ENCODE data around the gene CACNA2D3. TPM values are rescaled to one million over a fixed set of nuclear protein-coding genes. Genes with fewer than 3 reads are reported as not detected.

CACNA2D3 gene
- not detected for polyA plus RNA-seq (2012; ENCODE audit: insufficient read length, low read depth)

DNA sequence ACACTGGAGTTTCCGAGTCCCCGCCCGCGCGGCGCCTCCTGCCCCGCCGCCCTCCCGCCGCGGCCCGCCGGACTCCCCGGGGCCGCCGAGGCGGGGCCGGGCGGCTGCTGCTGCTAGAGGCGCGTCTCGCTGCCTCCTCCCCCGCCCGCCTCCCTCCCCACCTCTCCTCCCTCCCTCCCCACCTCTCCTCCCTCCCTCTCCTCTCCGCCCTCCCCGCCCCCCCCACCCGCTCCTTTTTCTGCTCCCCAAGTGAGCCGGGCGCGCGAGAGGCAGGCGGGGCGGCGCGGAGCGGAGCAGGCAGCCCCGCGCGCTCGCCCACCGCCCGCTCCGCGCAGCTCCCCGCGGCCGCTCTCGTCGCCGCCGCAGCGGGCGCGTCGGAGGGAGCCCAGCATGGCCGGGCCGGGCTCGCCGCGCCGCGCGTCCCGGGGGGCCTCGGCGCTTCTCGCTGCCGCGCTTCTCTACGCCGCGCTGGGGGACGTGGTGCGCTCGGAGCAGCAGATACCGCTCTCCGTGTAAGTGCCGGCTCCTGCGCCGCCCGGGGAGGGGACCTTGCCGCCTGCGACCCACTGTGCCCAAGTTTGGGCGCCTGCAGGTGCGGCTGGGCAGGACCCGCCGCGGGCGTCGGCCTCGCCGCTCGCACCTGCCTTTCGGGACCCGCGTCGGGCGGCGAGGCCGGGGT, at the start of gene CACNA2D3:
CACNA2D3 (plus strand) TSS at position 229 of the 679 bp plus-strand sequence.
- TF ChIP-seq, protein P1, sequence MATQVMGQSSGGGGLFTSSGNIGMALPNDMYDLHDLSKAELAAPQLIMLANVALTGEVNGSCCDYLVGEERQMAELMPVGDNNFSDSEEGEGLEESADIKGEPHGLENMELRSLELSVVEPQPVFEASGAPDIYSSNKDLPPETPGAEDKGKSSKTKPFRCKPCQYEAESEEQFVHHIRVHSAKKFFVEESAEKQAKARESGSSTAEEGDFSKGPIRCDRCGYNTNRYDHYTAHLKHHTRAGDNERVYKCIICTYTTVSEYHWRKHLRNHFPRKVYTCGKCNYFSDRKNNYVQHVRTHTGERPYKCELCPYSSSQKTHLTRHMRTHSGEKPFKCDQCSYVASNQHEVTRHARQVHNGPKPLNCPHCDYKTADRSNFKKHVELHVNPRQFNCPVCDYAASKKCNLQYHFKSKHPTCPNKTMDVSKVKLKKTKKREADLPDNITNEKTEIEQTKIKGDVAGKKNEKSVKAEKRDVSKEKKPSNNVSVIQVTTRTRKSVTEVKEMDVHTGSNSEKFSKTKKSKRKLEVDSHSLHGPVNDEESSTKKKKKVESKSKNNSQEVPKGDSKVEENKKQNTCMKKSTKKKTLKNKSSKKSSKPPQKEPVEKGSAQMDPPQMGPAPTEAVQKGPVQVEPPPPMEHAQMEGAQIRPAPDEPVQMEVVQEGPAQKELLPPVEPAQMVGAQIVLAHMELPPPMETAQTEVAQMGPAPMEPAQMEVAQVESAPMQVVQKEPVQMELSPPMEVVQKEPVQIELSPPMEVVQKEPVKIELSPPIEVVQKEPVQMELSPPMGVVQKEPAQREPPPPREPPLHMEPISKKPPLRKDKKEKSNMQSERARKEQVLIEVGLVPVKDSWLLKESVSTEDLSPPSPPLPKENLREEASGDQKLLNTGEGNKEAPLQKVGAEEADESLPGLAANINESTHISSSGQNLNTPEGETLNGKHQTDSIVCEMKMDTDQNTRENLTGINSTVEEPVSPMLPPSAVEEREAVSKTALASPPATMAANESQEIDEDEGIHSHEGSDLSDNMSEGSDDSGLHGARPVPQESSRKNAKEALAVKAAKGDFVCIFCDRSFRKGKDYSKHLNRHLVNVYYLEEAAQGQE (IDR thresholded peaks at IDR 0.05; ENCODE audit: insufficient read depth in 1 of 2, low read depth in 2 of 2, low read length in 2 of 2): no peak
- no peak for TF ChIP-seq SIN3A (IDR thresholded peaks at IDR 0.05; ENCODE audit: borderline replicate concordance, insufficient read depth, low read length)
- no peak for TF ChIP-seq FOXP2 (optimal IDR thresholded peaks at IDR 0.05; ENCODE audit: borderline replicate concordance, extremely low read depth, extremely low read length, insufficient read depth)
- TF ChIP-seq TAF1 (IDR thresholded peaks at IDR 0.05; ENCODE audit: borderline replicate concordance, insufficient read depth, low read length): no peak
- TF ChIP-seq POLR2AphosphoS5 (IDR thresholded peaks at IDR 0.05; ENCODE audit: low read depth, low read length): no peak

DNA sequence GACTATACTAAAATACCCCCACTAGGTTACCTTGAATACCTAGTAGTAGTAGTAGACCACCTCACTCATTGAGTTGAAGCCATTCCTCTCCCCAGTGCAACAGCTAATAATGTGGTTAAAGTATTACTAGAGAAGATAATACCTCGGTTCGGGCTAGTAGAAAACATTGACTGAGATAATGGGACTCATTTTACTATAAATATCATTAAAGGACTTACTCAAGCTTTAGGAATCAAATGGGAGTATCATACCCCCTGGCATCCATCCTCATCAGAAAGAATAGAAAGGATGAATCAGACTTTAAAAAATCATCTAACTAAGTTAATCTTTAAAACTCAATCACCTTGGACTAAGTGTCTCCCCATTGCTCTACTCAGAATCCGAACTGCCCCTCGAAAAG, 49.0 kb upstream of the CACNA2D3 start:
- TF ChIP-seq, protein P1 (IDR thresholded peaks at IDR 0.05; ENCODE audit: insufficient read depth in 1 of 2, low read depth in 2 of 2, low read length in 2 of 2): no peak
- no peak for TF ChIP-seq FOXP2 (optimal IDR thresholded peaks at IDR 0.05; ENCODE audit: borderline replicate concordance, extremely low read depth, extremely low read length, insufficient read depth)
- no peak for TF ChIP-seq POLR2AphosphoS5 (IDR thresholded peaks at IDR 0.05; ENCODE audit: low read depth, low read length)
- no peak for TF ChIP-seq SIN3A (IDR thresholded peaks at IDR 0.05; ENCODE audit: borderline replicate concordance, insufficient read depth, low read length)
- no peak for TF ChIP-seq TAF1 (IDR thresholded peaks at IDR 0.05; ENCODE audit: borderline replicate concordance, insufficient read depth, low read length)

DNA sequence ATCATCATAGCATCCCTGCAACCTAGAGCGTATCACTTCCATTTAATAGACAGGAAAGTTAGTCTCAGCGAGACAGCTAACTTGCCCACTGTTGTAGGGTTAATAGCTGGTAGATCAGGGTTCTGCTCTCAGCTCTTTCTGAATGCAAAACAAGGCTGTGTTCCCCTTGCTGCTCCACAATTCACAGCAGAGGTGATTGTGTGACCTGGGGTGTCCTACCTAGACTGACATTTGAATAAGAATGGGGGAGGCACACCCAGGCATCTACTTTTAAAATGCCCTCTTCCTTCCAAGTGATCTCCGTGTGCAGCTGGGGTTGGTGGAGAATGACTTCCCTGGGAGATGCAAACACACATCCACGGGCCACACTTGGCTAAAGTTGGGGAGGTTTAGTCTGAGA, 43.0 kb upstream of the CACNA2D3 start:
- no peak for TF ChIP-seq FOXP2 (optimal IDR thresholded peaks at IDR 0.05; ENCODE audit: borderline replicate concordance, extremely low read depth, extremely low read length, insufficient read depth)
- TF ChIP-seq, protein P1 (IDR thresholded peaks at IDR 0.05; ENCODE audit: insufficient read depth in 1 of 2, low read depth in 2 of 2, low read length in 2 of 2): no peak

DNA sequence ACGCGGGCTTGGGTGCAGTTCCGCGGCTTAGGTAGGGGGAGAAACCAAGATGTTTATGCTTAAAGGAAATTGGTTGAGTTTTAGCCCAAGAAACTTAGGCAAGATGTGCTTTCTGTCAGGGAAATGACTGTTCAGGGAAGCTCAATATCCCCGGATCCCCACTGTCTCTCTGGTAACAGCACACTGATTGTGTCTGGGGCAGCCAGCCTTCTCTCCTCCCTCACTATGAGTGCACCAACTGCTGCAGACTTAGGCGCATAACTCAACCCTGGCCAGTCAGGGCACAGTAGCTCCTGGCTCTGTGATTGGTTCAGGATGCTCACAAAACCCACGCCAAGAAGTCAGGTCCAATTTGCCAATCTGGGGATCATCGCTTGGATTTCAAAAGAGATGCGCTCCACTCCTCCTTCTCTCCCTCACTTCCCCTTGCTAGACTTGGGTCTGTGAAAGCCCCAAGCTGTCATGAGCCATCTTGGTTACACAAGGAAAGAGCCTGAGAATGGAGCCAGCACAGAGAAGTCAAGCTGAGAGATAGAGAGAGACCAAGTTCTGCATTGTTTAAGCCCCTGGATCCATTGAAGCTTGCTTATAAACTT, 42.5 kb upstream of the CACNA2D3 start:
- TF ChIP-seq POLR2AphosphoS5 (IDR thresholded peaks at IDR 0.05; ENCODE audit: low read depth, low read length): no peak
- TF ChIP-seq TAF1 (IDR thresholded peaks at IDR 0.05; ENCODE audit: borderline replicate concordance, insufficient read depth, low read length): no peak
- TF ChIP-seq FOXP2 (optimal IDR thresholded peaks at IDR 0.05; ENCODE audit: borderline replicate concordance, extremely low read depth, extremely low read length, insufficient read depth): no peak
- no peak for TF ChIP-seq SIN3A (IDR thresholded peaks at IDR 0.05; ENCODE audit: borderline replicate concordance, insufficient read depth, low read length)
- TF ChIP-seq, protein P1 (IDR thresholded peaks at IDR 0.05; ENCODE audit: insufficient read depth in 1 of 2, low read depth in 2 of 2, low read length in 2 of 2): no peak
